IMR-90 (cell line): Measurements from ENCODE around the gene RRP15. TPM values are rescaled to one million over a fixed set of nuclear protein-coding genes. Genes with fewer than 3 reads are reported as not detected.
A peak's percentile ranks its signal among the peaks of the same experiment; 100 is the strongest.

Experiments used
- ATAC-seq: fragments of 200-7000 bp; cut with Tn5 transposase; 2 replicates; pipeline ENCODE4 v1.9.1; 2020; ENCODE audit warnings: low read depth, mild to moderate bottlenecking, moderate library complexity
- BruUV-seq: library from RNA; stranded (reverse); fragments of 400-500 nt; replicated peaks from 2 replicates; lab custom pipeline; 2021; lab: Mats Ljungman, UMichigan
- CTCF ChIA-PET: fragments of 300-600 bp; formaldehyde crosslinking; extraction: SDS; loops from one replicate; lab custom pipeline; 2021; ENCODE audit warnings: antibody characterized with exemption; lab: Yijun Ruan, JAX
- POLR2A ChIA-PET: fragments of 300-600 bp; sonication (Branson Sonifier 250); formaldehyde crosslinking; loops from one replicate; lab custom pipeline; 2022; ENCODE audit warnings: antibody characterized with exemption; ENCODE audit not compliant: unreplicated experiment; lab: Charles Lee
- DNase-seq: peaks from one replicate; pipeline ENCODE4 v3.0.0; 2013
- H2AFZ ChIP-seq: replicated peaks from 2 replicates; pipeline ENCODE3; 2013; ENCODE audit warnings: low read length, mild to moderate bottlenecking; ENCODE audit not compliant: poor library complexity
- H2AK5ac ChIP-seq: 2 replicates; pipeline ENCODE4 v1.6.1; 2013; ENCODE audit warnings: low read depth, low read length, inconsistent platforms
- H2AK9ac ChIP-seq: replicated peaks from 2 replicates; pipeline ENCODE3; 2013; ENCODE audit warnings: mild to moderate bottlenecking, low read depth, low read length, moderate library complexity; ENCODE audit not compliant: poor library complexity
- H2BK120ac ChIP-seq: 2 replicates; pipeline ENCODE4 v1.6.1; 2013; ENCODE audit warnings: low read depth, low read length, inconsistent platforms
- H2BK15ac ChIP-seq: 3 replicates; pipeline ENCODE4 v1.6.1; 2013; ENCODE audit warnings: low read depth, low read length, inconsistent platforms
- H2BK20ac ChIP-seq: 2 replicates; pipeline ENCODE4 v1.6.1; 2013; ENCODE audit warnings: low read depth, mild to moderate bottlenecking, inconsistent platforms, low read length, moderate library complexity
- H2BK5ac ChIP-seq: 2 replicates; pipeline ENCODE4 v1.6.1; 2013; ENCODE audit warnings: mild to moderate bottlenecking, low read depth, low read length, inconsistent platforms; ENCODE audit not compliant: poor library complexity, severe bottlenecking
- H3K14ac ChIP-seq: replicated peaks from 2 replicates; pipeline ENCODE4 v1.6.1; 2013; ENCODE audit warnings: low read depth, low read length, inconsistent platforms
- H3K18ac ChIP-seq: 2 replicates; pipeline ENCODE4 v1.6.1; 2013; ENCODE audit warnings: low read depth, low read length, control low read depth
- H3K23ac ChIP-seq: 2 replicates; pipeline ENCODE4 v1.6.1; 2013; ENCODE audit warnings: low read depth, low read length, inconsistent platforms
- H3K27ac ChIP-seq: 2 replicates; pipeline ENCODE4 v1.5.1; 2013; ENCODE audit warnings: mild to moderate bottlenecking, control low read depth, low read length; ENCODE audit not compliant: insufficient read depth
- H3K27me3 ChIP-seq: 2 replicates; pipeline ENCODE4 v1.6.1; 2013; ENCODE audit warnings: low read length; ENCODE audit not compliant: control insufficient read depth, insufficient read depth
- H3K36me3 ChIP-seq: 2 replicates; pipeline ENCODE4 v1.6.1; 2013; ENCODE audit warnings: low read length, mixed read lengths; ENCODE audit not compliant: control insufficient read depth, insufficient read depth
- H3K4ac ChIP-seq: 2 replicates; pipeline ENCODE4 v1.6.1; 2013; ENCODE audit warnings: low read depth, low read length, inconsistent platforms
- H3K4me1 ChIP-seq: 2 replicates; pipeline ENCODE4 v1.6.1; 2013; ENCODE audit warnings: low read length, mixed read lengths; ENCODE audit not compliant: control insufficient read depth, insufficient read depth
- H3K4me2 ChIP-seq: 2 replicates; pipeline ENCODE4 v1.6.1; 2013; ENCODE audit warnings: low read depth, mild to moderate bottlenecking, control low read depth, low read length, moderate library complexity
- H3K4me3 ChIP-seq: 2 replicates; pipeline ENCODE4 v1.5.1; 2013; ENCODE audit warnings: low read depth, mild to moderate bottlenecking, control low read depth, low read length, moderate library complexity; ENCODE audit not compliant: insufficient read depth
- H3K56ac ChIP-seq: 2 replicates; pipeline ENCODE4 v1.6.1; 2013; ENCODE audit warnings: low read length, inconsistent platforms; ENCODE audit not compliant: insufficient read depth; ENCODE audit errors: extremely low read depth
- H3K79me1 ChIP-seq, 2 experiments: 2 replicates each; pipeline ENCODE4 v1.6.1; 2013; ENCODE audit warnings: low read length in 2 of 2, inconsistent platforms in 1 of 2, low read depth in 1 of 2
- H3K9ac ChIP-seq: 2 replicates; pipeline ENCODE4 v1.6.1; 2013; ENCODE audit warnings: low read depth, low read length, control low read depth
- H3K9me1 ChIP-seq: 2 replicates; pipeline ENCODE4 v1.6.1; 2013; ENCODE audit warnings: low read length, inconsistent platforms; ENCODE audit not compliant: insufficient read depth
- H3K9me3 ChIP-seq: 2 replicates; pipeline ENCODE4 v1.6.1; 2013; ENCODE audit warnings: low read length; ENCODE audit not compliant: control insufficient read depth, insufficient read depth
- H4K20me1 ChIP-seq: 2 replicates; pipeline ENCODE4 v1.6.1; 2013; ENCODE audit warnings: low read length, inconsistent platforms; ENCODE audit not compliant: insufficient read depth
- H4K5ac ChIP-seq: 2 replicates; pipeline ENCODE4 v1.6.1; 2013; ENCODE audit warnings: mild to moderate bottlenecking, low read depth, low read length, control low read depth
- H4K8ac ChIP-seq, 2 experiments: 2 replicates each; pipeline ENCODE4 v1.6.1; 2013; ENCODE audit warnings: low read depth in 2 of 2, low read length in 2 of 2, control low read depth in 1 of 2, inconsistent platforms in 1 of 2
- H4K91ac ChIP-seq: 2 replicates; pipeline ENCODE4 v1.6.1; 2013; ENCODE audit warnings: low read depth, low read length, inconsistent platforms; ENCODE audit not compliant: insufficient read depth
- FOS ChIP-seq: fragments of 150-350 bp; IDR thresholded peaks from 2 replicates; pipeline ENCODE4 v1.6.1; 2016; ENCODE audit warnings: low read depth, low read length
- RAD21 ChIP-seq: IDR thresholded peaks from 2 replicates; pipeline ENCODE4 v1.6.1; 2012; ENCODE audit warnings: low read length, improper control_type of control experiment
- dilution Hi-C: fragments of 300-500 bp; cut with HindIII; formaldehyde crosslinking; loops from one replicate; pipeline ENCODE4 v1.14.3; 2018; ENCODE audit warnings: low sequenced_read_pairs; ENCODE audit not compliant: unreplicated experiment
- in situ Hi-C: fragments of 300-500 bp; cut with MboI; formaldehyde crosslinking; loops from 3 replicates; pipeline ENCODE4 v1.14.3; 2019; ENCODE audit warnings: low sequenced_read_pairs, inconsistent platforms, mixed read lengths
- intact Hi-C: fragments of 100-400 bp; cut with micrococcal nuclease; formaldehyde crosslinking; loops from 2 replicates; pipeline ENCODE4 v1.10.0; 2022
- polyA plus RNA-seq, 3 experiments: library from polyadenylated mRNA; depleted of rRNA; stranded (reverse); fragments of >200 nt; gene quantifications; 2 replicates each; pipeline ENCODE4 v1.2.3, GENCODE V29; 2012; ENCODE audit warnings: low replicate concordance in 1 of 3
- total RNA-seq: library from RNA; depleted of rRNA; stranded (reverse); fragments of >200 nt; gene quantifications from 2 replicates; pipeline ENCODE4 v1.2.3, GENCODE V29; 2012
- TF ChIP-seq, protein P1 (sequence below): conservative IDR thresholded peaks from 2 replicates; pipeline ENCODE4 v1.5.1; 2012; ENCODE audit warnings: mild to moderate bottlenecking, low read depth, low read length, improper control_type of control experiment

RRP15 gene
- total and polyA plus RNA-seq, 2 of the 4 experiments (the other 2 are of a cell fraction), result 3.1 to 4.1 TPM

DNA sequence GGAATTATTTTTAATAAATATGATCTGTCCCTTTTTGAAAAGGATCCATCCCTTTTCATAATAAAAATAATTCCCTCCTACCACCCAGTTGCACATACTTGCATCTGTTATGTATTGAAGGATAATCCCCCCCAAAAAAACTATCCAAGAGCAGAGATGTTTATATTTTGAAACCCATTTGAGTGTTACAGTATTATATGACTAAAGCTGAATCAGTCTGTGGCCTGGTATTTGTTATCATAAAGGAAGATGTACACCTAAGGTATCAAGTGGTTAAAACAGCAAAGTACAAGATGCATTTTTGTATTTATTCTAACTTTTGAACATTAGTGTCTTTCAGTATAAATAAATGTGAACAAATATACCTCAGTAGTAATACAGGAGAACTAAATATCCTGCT lies 47.3 kb downstream of the RRP15 start:
- H3K56ac ChIP-seq, result no peak overlapping the region
- H3K27me3 ChIP-seq, result no peaks in the 10 kb centered on the region
- no peak overlapping the region for H3K18ac ChIP-seq
- H4K5ac ChIP-seq, result no peak overlapping the region
- H3K14ac ChIP-seq, result no peak overlapping the region
- H3K4me1 ChIP-seq, result 0 out of 2 replicates have a peak, but pooled peaks cover 2% of the 10 kb centered on the region
- in situ Hi-C loops (no loop called here), intact Hi-C loops (loop anchor here (5.0 to 10.0 kb wide), 4 partner anchors 872 to 1235 kb away; no protein-coding TSS in a partner anchor), dilution Hi-C loops (no loop called here)
- no peak overlapping the region for H2AK9ac ChIP-seq
- H3K36me3 ChIP-seq, result no peaks in the 10 kb centered on the region
- no peak overlapping the region for H2BK15ac ChIP-seq
- TF ChIP-seq FOS (peak; percentile 39), RAD21 (0 out of 2 replicates have a peak, but pooled peaks have one; percentile 5)
- TF ChIP-seq, protein P1, sequence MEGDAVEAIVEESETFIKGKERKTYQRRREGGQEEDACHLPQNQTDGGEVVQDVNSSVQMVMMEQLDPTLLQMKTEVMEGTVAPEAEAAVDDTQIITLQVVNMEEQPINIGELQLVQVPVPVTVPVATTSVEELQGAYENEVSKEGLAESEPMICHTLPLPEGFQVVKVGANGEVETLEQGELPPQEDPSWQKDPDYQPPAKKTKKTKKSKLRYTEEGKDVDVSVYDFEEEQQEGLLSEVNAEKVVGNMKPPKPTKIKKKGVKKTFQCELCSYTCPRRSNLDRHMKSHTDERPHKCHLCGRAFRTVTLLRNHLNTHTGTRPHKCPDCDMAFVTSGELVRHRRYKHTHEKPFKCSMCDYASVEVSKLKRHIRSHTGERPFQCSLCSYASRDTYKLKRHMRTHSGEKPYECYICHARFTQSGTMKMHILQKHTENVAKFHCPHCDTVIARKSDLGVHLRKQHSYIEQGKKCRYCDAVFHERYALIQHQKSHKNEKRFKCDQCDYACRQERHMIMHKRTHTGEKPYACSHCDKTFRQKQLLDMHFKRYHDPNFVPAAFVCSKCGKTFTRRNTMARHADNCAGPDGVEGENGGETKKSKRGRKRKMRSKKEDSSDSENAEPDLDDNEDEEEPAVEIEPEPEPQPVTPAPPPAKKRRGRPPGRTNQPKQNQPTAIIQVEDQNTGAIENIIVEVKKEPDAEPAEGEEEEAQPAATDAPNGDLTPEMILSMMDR, result no peak
- H4K91ac ChIP-seq, result no peak overlapping the region
- ATAC-seq (peak; percentile 30; the same call in 1 of the 2 replicates), DNase-seq (peak; percentile 68)
- peaks cover 3% of the 10 kb centered on the region; the same call in 1 of the 2 replicates for H3K9me1 ChIP-seq
- H4K8ac ChIP-seq, result no peak overlapping the region
- no TSS peak for BruUV-seq
- H3K4me2 ChIP-seq, result no peak overlapping the region
- POLR2A ChIA-PET, result no interaction called here
- H3K9ac ChIP-seq, result no peak overlapping the region
- H3K4ac ChIP-seq, result no peak overlapping the region
- H4K20me1 ChIP-seq, result no peaks in the 10 kb centered on the region
- H2AFZ ChIP-seq, result no peak overlapping the region
- no peaks in the 10 kb centered on the region for H3K79me1 ChIP-seq
- CTCF ChIA-PET, result no interaction called here
- no peak overlapping the region for H3K4me3 ChIP-seq
- no peak overlapping the region for H3K23ac ChIP-seq
- no peak overlapping the region for H3K27ac ChIP-seq
- H2BK5ac ChIP-seq, result no peak overlapping the region
- no peak overlapping the region for H2BK20ac ChIP-seq
- H3K9me3 ChIP-seq, result no peaks in the 10 kb centered on the region
- H2AK5ac ChIP-seq, result no peak overlapping the region
- no peak overlapping the region for H2BK120ac ChIP-seq
